ENCODE data around the gene ATP1A3.

GRCh38 chr19:41934849-41935374, 59.1 kb downstream of the ATP1A3 start:
- TF ChIP-seq, protein P1, sequence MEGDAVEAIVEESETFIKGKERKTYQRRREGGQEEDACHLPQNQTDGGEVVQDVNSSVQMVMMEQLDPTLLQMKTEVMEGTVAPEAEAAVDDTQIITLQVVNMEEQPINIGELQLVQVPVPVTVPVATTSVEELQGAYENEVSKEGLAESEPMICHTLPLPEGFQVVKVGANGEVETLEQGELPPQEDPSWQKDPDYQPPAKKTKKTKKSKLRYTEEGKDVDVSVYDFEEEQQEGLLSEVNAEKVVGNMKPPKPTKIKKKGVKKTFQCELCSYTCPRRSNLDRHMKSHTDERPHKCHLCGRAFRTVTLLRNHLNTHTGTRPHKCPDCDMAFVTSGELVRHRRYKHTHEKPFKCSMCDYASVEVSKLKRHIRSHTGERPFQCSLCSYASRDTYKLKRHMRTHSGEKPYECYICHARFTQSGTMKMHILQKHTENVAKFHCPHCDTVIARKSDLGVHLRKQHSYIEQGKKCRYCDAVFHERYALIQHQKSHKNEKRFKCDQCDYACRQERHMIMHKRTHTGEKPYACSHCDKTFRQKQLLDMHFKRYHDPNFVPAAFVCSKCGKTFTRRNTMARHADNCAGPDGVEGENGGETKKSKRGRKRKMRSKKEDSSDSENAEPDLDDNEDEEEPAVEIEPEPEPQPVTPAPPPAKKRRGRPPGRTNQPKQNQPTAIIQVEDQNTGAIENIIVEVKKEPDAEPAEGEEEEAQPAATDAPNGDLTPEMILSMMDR (IDR thresholded peaks at IDR 0.05; ENCODE audit: low read length) = peak; percentile 93
- no peak for TF ChIP-seq EZH2phosphoT487 (IDR thresholded peaks at IDR 0.05; ENCODE audit: low read length)
